Activated naive CD4-positive, alpha-beta T cell treated with anti-CD3 and anti-CD28 coated beads, Interleukin-2, amount 50 U/mL, for 24 hours (primary cell): Measurements from ENCODE around the gene CMTR1.
A peak's percentile ranks its signal among the peaks of the same experiment; 100 is the strongest.

Experiments used
- H3K27ac Mint-ChIP-seq: one replicate; pipeline ENCODE4 v1.8.0; 2021; ENCODE audit warnings: mild to moderate bottlenecking, mixed read lengths
- H3K27me3 Mint-ChIP-seq: one replicate; pipeline ENCODE4 v1.8.0; 2021; ENCODE audit warnings: mixed read lengths
- H3K36me3 Mint-ChIP-seq: one replicate; pipeline ENCODE4 v1.8.0; 2021; ENCODE audit warnings: mixed read lengths
- H3K4me1 Mint-ChIP-seq: one replicate; pipeline ENCODE4 v1.8.0; 2021; ENCODE audit warnings: mixed read lengths
- H3K4me3 Mint-ChIP-seq: one replicate; pipeline ENCODE4 v1.8.0; 2021; ENCODE audit warnings: mild to moderate bottlenecking, mixed read lengths
- H3K9me3 Mint-ChIP-seq: one replicate; pipeline ENCODE4 v1.8.0; 2021; ENCODE audit warnings: mixed read lengths

CMTR1 gene

DNA sequence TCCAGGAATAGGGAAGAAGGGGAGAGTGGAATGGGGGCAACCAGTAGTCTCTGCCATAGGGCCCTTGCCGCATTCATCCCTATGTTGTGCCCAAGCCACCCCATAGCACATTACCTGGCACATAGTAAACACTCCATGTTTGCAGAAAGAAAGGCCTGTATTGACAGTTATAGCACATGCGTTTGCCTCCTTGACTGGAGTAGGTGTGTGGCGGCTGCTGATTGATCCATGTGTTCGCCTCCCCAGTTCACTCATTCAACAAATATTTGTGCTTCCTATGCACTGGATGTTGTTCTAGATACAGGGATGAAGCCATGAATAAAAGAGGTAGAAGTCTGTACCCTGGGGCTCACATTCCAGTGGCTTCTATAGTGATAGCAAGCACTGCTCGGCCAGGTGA lies 86.4 kb downstream of the CMTR1 start:
- no peaks in the 10 kb centered on the region for H3K27me3 Mint-ChIP-seq
- H3K9me3 Mint-ChIP-seq = no peaks in the 10 kb centered on the region
- H3K4me3 Mint-ChIP-seq = peak overlapping the region; percentile 93
- H3K4me1 Mint-ChIP-seq = peaks cover 82% of the 10 kb centered on the region
- no peak overlapping the region for H3K27ac Mint-ChIP-seq
- peaks cover 9% of the 10 kb centered on the region for H3K36me3 Mint-ChIP-seq

DNA sequence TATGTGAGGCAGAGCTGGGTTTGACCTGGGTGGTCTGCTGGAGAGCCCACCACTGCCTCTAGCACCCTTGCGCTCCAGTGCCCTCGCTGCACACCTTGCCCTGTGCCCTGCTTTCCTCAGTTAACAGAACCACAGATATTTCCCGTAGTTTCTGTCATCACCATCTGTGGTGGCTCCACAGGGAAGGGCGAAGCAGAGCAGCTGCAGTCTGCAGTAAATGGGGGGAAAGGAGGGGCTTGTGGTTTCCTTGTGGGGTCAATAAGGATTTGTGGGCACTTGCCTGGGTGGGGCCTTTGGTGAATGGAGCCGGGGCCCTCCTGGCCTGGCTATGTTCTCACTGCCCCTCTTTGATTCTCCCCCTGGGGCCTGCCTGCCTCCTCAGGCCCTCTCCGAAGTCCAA lies 87.9 kb downstream of the CMTR1 start:
- Mint-ChIP-seq H3K27me3 (no peaks in the 10 kb centered on the region), H3K27ac (no peak overlapping the region), H3K4me1 (peaks cover 84% of the 10 kb centered on the region), H3K4me3 (no peak overlapping the region), H3K9me3 (no peaks in the 10 kb centered on the region), H3K36me3 (peaks cover 12% of the 10 kb centered on the region)

DNA sequence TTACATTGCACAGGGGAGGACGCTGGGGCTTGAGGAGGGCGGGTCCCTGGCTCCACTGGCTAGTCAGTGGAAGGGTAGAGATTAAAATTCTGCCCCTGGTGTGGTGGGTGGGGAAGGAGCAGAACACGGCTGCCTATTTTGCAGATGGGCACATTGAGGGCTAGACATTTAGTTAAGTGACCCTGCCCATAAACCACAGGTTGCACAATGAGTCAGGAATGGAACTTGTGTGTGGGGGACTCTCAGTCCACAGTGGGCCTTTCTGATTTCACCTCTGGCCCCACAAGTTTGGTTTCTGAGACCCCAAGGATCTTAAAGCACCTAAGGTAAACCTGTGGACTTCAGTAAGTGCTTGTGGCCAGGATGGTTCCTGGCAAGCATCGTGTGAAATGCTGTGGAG lies 88.7 kb downstream of the CMTR1 start:
- no peaks in the 10 kb centered on the region for H3K27me3 Mint-ChIP-seq
- H3K27ac Mint-ChIP-seq = peak overlapping the region; percentile 12
- no peaks in the 10 kb centered on the region for H3K9me3 Mint-ChIP-seq
- H3K4me3 Mint-ChIP-seq = no peak overlapping the region
- peaks cover 12% of the 10 kb centered on the region for H3K36me3 Mint-ChIP-seq
- H3K4me1 Mint-ChIP-seq = peaks cover 82% of the 10 kb centered on the region

DNA sequence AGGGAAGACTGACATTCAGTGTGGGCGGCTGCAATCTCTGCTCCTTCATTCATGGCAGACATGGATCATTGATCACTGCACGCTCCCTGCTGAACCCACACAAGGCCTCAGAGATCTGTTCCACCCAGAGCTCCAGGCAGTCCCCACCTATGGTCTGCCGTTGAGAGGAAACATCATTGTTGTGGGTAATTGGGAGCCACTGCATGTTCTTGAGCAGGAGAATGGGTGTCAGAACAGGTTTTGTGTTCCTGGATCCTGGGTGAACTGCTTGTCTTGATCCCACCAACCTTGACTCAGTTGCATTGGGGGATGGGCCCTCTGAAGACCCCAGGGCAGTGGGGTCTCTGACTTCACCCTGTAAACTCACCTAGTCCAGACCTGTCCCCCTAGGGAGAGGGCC lies 89.8 kb downstream of the CMTR1 start:
- Mint-ChIP-seq H3K4me1 (peaks cover 80% of the 10 kb centered on the region), H3K27me3 (no peaks in the 10 kb centered on the region), H3K4me3 (no peak overlapping the region), H3K9me3 (no peaks in the 10 kb centered on the region), H3K27ac (no peak overlapping the region), H3K36me3 (peaks cover 14% of the 10 kb centered on the region)

DNA sequence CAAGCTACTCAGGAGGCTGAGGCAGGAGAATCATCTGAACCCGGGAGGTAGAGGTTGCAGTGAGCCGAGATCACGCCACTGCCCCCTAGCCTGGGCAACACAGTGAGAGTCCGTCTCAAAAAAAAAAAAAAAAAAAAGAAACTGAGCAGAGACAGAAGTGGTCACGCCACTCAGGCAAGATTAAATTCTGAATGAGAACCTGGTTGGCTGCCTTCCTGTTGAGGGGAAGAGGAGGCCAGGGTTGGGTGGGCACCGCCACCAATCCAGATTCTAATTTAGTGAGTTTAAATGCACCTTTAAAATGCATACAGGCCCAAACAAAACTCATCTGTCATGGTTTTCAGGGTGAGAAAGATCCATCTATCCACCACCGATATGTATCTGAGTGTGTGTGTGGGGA lies 90.4 kb downstream of the CMTR1 start:
- Mint-ChIP-seq H3K4me1 (peaks cover 74% of the 10 kb centered on the region), H3K36me3 (peaks cover 14% of the 10 kb centered on the region), H3K4me3 (no peak overlapping the region), H3K27ac (no peak overlapping the region), H3K27me3 (no peaks in the 10 kb centered on the region), H3K9me3 (no peaks in the 10 kb centered on the region)

DNA sequence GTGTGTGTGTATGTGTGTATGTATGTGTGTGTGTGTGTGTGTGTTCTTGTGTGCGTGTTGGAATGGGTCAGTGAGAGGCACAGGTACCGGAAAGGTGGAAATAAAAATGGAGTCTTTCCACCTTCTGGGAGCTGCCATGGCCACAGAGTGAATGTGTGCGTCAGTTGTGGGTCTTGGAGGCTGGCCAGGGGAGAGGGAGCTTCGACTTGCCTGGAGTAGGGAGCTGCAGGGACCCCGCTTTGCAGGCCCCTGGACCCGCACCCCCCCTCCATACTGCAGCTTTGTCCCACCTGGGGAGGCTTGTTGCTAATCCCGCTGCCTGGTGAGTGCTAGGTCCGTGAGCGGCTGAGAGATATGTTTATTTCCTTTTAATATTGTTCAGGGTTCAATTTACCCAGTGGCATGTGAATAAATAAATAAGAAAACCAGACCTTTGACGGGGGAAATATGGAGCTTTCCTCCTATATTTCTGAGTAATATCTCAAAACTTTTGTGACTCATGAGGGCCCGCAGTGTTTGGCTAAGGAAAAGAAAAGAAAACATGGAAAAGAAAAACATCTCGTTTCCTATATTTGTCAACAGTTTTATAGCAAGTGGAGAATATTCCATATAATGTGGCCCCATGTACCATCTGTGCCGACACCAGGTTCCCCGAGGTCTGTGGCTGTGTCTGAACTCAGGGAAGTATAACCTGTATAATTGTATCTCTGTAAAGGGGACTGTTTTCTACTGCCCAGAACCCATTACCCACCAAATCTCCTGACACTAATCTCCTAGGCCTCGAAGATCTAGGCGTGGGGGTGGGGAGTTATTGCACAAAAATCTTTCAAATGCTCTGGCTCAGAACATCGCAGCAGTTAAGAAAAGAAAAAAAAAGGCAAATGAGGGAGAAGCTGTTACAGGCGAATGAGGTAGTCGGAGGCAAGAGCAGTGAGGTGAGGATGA lies 91.3 kb downstream of the CMTR1 start:
- Mint-ChIP-seq H3K36me3 (peaks cover 10% of the 10 kb centered on the region), H3K27ac (peak overlapping the region; percentile 23), H3K27me3 (no peaks in the 10 kb centered on the region), H3K9me3 (no peaks in the 10 kb centered on the region), H3K4me3 (no peak overlapping the region), H3K4me1 (peaks cover 65% of the 10 kb centered on the region)

DNA sequence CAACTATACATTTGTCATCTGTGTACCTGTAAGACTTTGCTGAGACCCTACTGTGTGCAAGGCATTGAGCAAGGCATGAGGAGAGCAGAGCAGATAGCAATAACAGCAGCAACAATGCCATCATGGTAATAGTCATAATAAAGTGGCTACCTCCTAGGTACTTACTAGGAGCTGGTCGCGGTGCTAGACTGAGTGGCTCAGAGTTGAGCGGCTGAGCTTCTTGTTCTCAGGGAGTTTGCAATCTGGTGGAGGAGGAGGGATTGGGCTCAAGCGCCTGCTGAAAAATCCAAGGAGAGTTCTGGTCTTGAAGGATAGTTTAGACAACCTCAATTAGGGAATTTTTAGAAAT lies 91.9 kb downstream of the CMTR1 start:
- H3K36me3 Mint-ChIP-seq = peaks cover 10% of the 10 kb centered on the region
- no peak overlapping the region for H3K27ac Mint-ChIP-seq
- peaks cover 62% of the 10 kb centered on the region for H3K4me1 Mint-ChIP-seq
- H3K9me3 Mint-ChIP-seq = no peaks in the 10 kb centered on the region
- H3K4me3 Mint-ChIP-seq = no peak overlapping the region
- no peaks in the 10 kb centered on the region for H3K27me3 Mint-ChIP-seq

DNA sequence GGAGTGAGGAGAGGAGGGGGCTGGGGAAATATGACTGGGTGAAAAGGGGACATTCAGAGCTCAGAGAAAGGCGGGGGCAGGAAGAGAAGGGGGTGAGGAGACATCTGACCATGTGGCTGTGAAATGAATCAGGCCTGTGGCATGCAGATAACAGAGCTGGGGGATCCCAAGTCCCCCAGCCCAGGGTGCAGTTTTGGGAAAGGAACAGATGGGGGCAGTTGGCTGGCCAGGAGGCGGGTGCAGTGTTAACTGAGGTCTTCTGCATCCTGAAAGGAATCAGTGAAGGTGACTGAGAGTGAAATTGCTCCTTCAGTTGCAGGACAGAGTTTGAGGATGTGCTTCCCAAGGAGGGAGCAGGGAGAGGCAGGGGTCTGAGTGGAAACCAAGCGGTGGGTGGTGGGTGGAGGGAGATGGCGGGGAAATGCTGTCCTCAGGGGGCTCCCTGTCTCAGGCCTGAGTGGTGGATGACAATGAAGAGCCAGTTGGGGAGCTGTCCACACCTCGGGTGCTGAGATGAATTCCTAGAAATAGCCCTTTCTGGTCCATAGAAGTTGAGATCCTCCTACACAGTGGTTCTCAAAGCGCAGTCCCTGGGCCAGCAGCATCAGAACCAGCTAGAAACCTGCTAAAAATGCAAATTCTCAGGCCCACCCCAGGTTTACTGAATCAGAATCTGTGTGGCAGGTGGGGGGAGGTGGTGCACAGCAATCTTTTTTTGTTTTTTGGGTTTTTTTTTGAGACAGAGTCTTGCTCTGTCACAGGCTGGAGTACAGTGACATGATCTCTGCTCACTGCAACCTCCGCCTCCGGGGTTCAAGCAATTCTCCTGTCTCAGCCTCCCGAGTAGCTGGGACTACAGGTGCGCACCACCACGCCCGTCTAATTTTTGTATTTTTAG lies 92.7 kb downstream of the CMTR1 start:
- H3K4me1 Mint-ChIP-seq = peaks cover 61% of the 10 kb centered on the region
- no peak overlapping the region for H3K4me3 Mint-ChIP-seq
- no peaks in the 10 kb centered on the region for H3K9me3 Mint-ChIP-seq

DNA sequence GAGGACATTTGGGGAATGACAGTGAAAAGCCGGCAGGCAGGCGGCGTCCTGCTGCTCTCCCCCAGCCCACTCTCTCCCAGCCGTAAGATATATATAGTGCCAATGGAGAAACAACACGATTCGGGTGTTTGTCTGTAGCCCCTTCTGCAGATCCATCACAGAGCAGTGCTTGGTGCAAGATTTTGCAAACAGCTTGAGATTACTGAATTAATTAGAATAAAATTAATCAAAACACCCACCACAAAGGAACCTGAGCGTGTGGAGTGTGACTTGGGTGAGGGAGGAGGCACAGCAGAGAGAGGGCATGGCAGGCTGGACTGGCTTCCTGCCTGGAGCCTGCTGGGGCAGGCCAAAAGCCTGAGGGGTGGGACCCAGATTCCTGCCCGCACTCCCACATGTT lies 95.5 kb downstream of the CMTR1 start:
- peaks cover 5% of the 10 kb centered on the region for H3K36me3 Mint-ChIP-seq
- H3K4me3 Mint-ChIP-seq = no peak overlapping the region
- no peak overlapping the region for H3K27ac Mint-ChIP-seq
- peaks cover 59% of the 10 kb centered on the region for H3K4me1 Mint-ChIP-seq
- H3K9me3 Mint-ChIP-seq = no peaks in the 10 kb centered on the region
- H3K27me3 Mint-ChIP-seq = no peaks in the 10 kb centered on the region

More for the DNA sequence above, 92.7 kb downstream of the CMTR1 start:
- Mint-ChIP-seq H3K36me3 (peaks cover 8% of the 10 kb centered on the region), H3K27me3 (no peaks in the 10 kb centered on the region), H3K27ac (no peak overlapping the region)

DNA sequence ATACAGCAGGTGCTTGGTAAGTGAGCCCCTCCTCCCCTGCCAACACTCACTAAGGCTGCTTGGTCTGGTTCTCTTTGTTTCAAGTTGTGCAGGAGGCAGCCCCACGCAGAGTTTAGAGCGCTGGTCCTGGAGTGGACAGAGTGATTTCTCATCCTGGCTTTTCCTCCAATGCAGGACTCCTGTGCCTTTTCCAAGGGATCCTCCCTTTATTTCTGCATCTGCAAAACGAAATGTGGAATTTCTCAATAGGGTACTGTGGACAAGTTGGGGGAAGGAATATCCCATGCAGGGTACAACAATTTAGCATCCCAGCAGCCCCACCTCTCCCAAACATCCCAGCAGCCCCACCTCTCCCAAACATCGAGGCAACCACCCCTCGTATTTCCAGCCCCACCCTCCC lies 97.3 kb downstream of the CMTR1 start:
- Mint-ChIP-seq H3K27me3 (no peaks in the 10 kb centered on the region), H3K4me1 (peaks cover 46% of the 10 kb centered on the region), H3K36me3 (peaks cover 5% of the 10 kb centered on the region), H3K9me3 (no peaks in the 10 kb centered on the region), H3K27ac (no peak overlapping the region), H3K4me3 (no peak overlapping the region)

DNA sequence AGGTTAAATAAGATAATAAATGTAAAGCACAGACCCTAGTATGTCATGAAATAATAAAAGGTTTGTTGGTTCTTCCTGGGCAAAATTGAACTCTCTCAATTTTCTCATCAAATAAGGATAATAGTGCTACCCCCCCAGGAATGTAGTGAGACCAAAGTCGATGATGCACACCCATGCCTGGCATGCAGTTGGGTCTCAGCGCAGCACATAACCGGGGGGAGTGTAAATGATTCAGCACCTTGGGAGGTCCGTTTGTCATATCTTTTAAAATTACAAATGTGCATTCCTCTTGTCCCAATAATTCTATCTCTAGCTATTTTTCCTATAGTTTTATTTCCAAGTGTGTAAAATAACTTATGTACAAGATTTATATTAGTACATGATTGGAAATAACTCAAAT lies 98.0 kb downstream of the CMTR1 start:
- peaks cover 39% of the 10 kb centered on the region for H3K4me1 Mint-ChIP-seq
- H3K27me3 Mint-ChIP-seq = no peaks in the 10 kb centered on the region
- no peaks in the 10 kb centered on the region for H3K9me3 Mint-ChIP-seq
- no peak overlapping the region for H3K4me3 Mint-ChIP-seq
- peaks cover 3% of the 10 kb centered on the region for H3K36me3 Mint-ChIP-seq
- peak overlapping the region; percentile 30 for H3K27ac Mint-ChIP-seq
